NCI-H748 (cell line): Measurements from ENCODE around the gene TMEFF2.
"Not testable (repeated sequence)": the region's sequence is repeated elsewhere in the genome, so short reads cannot be mapped to it uniquely, and the experiment has no call there.

Experiments
- DNase-seq: peaks from one replicate; lab custom pipeline; 2025; ENCODE audit not compliant: unreplicated experiment; lab: John Stamatoyannopoulos, UW

TMEFF2 gene

DNA sequence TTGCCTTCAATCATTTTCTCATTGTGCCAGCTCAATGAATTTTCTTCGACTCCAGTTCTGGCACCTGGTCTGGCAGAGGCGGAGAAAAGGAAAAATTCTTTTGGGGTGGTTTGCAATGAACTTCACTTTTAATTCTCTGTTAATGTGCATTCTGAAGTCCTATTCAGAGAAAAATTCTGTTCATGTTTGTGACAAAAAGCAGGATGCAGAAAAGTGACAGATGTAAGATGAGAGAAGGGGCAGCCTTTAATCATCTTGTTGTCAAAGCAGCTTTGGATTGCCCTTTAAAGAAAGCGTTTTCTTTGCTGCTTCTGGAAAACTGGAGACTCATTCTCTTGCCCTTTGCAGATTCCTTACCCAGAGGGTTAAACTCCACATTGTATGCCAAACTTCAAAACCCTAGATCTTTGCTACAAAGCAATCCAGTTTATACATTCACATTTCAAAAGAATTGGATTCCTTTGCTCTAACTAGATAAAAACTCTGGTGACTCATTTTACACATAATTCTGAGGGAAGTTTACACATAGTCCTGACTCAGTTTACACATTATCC is 253.3 kb downstream of the TMEFF2 start:
- DNase-seq: no peak

DNA sequence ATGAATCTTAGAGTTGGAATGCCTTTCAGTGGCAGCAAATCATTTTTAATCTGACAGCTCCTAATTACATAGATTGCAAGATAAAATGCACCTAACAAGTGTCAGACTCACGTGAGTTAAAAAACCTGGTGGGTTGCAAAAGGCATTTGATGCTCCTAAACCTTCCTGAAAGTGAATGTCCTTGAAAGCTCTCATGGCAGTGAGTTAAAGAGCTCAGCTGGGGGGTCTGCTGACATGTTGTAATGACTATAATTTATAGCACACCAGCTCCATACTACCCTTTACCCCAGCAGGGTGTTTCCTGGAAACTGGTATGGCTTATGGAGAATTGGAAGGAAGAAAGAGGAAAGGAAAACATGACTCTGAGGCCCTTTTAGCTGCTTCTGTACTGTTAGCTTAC is 256.0 kb downstream of the TMEFF2 start:
- DNase-seq: peak; percentile 49

DNA sequence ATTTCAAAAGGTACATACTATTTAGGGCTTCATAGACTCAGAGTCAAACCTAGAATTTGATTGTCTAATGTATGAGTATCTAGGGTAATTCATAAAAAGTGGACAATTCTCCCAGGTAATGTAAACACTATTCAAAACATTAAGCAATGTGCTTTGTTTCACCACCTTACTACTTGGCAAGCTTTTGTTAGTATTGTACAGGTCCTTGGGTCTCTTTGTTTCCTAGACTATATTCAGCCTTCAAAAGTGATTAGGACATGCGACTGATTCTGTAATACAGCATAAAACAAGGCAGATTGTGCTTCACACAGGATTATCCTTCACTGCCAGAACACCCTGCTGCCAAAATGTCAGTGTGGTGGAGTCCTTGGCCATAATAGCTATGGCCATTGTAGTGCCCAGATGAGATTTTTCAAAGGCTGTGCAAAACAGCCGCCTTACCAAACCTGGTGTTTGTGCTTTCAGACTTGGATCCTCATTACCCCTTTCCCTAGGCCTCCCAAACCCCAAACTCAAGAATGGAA is 257.8 kb downstream of the TMEFF2 start:
- peak; percentile 40 for DNase-seq

DNA sequence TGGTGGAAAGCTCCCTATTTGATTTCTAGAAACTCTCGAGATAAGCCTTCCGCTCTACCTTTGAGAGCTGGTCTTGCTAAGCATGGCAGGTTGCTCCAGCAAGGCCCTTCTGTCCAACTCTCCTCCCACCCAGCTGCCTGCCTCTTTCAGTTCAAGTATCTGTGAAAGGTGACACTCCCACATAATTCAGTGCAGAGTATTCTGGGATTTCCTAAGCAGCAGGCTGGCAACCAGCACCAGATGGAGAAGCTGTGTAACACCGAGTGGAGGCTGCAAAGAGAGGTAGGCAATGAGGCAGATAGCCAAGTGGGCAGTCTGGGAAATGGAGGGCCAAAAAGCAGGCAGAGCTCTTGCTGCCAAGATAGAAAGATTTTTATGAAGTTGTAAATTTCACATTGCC is 259.5 kb downstream of the TMEFF2 start:
- DNase-seq: peak; percentile 85

DNA sequence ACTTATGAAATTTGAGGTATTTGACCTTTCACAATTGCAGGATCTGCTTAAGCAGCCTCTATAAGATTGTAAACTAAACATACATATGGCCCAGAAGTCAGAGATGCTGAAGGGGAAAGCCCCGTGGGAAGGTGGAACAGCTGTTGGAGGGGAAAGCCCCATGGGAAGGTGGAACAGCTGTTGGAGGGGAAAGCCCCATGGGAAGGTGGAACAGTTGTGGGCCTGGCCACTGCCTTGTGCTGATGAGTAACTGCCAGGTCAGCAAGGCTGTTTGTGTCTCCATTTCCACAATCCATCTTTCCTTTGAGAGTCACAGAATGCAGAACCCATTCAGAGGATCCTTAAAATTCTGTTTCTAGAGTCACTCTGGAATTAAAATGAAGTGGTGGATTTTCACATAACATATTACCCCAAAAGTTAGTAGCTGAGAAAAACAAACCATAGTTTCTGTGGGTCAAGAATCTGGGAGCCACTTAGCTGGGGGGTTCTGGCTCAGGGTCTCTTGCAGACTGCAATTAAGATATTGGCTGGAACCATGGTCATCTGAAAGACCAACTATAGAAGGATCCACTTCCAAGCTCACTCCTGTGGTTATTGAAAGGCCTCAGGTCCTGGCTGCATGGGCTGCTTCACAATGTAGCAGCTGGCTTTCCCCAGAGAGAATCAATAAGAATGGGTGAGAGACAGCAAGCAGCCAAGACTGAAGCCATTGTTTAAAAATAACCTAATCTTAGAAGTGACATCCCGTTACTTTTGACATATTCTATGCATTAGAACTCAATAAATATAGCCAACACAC is 261.2 kb downstream of the TMEFF2 start:
- no peak for DNase-seq

DNA sequence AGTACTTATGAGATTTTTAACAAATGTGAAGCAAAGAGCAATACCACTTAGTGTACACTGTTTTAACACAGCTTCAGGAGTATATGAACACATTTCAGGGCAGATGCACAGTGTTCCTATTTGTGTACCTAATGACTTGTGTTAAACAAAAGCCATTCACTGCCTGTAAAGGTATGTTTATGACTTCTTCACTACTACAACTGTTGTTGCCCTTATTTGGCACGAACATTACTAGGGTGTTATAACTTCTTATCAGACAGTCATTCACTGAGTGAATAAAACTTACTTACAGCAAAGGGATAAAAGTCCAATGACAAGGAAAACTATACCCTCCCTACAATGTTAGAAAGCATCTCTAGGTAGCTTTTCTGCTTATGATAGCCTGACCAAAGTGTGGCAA is 262.4 kb downstream of the TMEFF2 start:
- DNase-seq: no peak

DNA sequence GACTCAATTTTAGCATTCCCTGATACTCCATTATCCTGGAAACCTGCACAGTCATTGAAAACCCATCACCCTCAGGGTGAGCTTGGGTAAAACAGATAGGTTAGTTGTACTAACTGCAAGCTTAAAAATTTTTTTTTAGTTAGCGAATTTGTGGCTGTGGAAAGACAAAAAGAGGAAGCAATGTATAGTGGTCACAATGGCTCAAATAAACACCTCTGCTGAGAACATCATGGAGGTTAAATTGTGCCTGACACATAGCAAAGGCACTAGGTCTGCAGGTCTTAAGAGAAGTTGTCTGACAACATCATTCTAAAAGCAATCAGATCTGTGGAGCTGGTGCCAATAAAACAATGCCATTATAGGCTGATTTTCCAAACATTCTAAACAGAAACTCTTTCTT is 263.4 kb downstream of the TMEFF2 start:
- DNase-seq: no peak

DNA sequence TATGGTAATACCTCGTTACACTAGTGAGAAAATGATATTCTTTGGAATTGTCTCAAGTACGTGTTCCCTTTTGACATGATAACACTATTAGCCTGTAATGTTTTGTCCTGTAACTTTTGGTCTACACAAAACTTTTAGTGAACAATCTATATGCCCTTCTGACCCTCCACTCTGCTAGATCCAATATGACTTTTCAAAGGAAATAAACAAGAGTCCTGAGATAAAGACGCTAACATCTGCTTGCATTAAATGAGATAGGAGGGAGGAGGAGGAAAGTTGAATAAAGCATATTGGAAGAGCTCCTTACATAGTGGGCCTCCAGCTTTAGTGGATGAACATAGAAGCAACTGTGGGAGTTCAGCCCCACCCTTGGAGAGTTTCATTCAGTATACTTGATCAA is 264.5 kb downstream of the TMEFF2 start:
- no peak for DNase-seq

DNA sequence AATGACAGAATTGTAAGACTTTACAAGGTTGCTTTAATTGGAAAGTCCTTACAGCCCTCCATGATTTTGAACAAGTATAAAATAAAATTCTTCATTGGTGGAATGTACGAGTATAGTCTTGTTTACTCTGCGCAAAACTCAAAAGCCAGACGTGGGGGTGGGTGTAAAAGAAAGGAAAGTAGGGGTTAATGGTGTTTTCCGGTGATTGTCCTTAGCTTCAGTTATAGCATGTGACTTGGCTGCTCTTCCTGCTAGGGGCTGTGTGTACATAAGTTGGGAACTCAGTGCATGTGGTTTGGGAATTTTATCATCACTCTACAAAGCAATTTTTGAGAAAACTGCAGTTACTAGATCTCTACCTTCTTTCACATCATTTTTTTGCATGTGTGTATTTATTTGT is 265.4 kb downstream of the TMEFF2 start:
- DNase-seq: no peak

DNA sequence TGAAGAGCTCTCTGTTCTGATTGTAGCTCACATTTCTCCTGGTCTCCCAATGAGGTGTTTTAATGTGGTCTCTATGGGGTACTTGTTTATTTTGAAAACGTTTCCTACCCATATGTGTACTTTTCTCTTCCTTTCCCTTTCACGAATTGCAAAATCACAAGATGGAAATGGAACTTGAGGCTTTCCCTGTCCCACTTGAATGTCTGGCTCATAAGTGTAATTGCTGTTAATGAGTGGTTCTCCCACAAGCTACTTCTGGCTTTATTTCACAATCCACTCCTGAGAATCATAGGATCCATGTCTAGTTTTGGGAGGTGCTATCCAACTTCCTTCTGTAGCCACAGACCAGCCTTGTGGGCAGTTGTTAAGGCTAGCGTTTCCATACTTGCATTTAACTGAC is 266.7 kb downstream of the TMEFF2 start:
- DNase-seq: no peak

DNA sequence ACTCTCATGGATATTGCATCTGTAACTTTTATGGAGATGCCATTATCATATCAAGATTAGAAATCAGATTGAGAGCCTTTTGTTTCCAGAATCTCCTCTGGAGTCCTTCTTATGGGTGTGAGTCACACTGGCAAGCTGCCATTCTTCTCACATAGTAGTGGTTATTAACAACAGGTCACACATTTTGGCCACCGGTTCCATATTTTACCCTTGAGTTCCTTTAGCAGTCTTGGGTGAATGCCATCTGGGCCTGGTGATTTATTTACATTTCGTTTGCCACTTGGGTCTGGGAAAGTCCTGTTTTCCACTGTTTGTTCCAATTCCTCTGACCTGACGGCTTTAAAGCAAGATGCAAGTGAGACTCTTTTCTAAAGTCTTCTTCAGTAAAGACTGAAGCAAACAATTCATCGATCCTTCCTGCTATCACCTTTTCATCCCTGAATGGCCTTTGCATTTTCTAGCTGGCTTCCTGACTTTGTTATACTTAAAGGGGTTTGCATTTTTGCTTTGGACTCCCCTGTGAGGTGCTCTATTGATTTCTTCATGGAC is 267.3 kb downstream of the TMEFF2 start:
- no peak for DNase-seq

DNA sequence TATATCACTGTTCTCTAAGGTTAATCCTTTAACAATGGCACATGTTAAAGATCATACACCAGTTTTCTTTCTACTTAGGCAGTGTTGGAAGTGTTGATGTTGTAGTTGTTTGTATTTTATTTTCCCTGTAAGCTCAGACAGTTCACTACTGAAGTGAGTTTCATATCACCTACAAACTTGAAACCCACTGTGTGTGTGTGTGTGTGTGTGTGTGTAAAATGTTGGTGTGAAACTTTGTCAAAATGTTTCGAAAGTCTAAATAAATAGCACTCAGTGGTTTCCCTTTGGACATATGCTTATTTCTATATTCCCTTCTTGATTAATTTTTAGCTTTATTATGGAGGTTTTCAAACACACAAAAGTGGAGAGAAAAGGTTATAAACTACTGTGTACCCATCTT is 268.1 kb downstream of the TMEFF2 start:
- DNase-seq: no peak

DNA sequence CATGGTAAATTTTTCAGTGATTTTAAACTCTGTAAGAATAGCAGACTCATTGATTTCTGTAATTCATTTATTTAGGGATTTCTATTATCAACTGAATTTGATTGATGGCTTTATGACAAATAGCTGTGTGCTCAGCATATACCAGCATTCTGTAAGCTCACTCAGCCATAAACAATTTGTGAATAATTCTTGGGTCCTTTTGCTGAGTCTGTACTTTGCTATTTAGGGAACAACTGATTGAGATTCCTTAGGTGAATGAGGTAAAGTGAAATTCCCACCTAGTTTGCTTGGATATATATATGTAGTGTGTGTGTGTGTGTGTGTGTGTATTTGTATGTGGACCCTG is 271.1 kb downstream of the TMEFF2 start:
- DNase-seq: no peak

DNA sequence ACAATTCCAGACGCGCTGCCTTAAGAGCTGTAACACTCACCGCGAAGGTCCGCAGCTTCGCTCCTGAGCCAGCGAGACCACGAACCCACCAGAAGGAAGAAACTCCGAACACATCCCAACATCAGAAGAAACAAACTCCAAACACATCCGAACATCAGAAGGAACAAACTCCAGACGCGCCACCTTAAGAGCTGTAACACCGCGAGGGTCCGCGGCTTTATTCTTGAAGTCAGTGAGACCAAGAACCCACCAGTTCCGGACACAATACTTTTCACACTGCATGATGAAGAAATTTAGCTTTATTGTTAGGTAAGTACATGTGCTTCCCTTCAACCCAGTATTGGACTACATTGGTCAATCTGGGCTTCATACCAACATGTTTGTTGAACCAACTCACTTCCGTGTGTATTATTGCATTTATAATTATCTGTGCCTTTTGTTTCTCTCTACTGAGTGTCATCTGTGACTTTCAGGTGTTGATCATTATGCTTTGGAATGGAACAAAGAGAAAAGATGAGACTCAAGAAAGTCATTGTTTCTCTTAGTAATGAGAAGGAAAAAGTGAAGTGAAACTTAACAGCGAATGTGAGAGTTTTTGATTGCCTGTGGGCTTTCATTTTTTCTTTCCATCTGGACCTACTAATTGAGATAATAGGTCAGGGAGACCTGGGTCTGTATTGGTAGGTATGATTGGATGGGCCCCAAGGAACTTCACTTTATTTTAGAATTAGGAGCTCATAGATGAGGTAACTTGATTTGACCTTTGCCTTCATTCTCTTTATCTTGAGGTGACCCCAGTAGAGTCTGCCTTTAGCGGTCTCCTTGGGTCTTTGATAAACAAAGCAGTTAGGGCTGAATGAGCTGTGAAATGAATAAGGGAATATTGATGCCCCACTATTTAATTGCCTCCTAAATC is 271.7 kb downstream of the TMEFF2 start:
- DNase-seq: no peak

DNA sequence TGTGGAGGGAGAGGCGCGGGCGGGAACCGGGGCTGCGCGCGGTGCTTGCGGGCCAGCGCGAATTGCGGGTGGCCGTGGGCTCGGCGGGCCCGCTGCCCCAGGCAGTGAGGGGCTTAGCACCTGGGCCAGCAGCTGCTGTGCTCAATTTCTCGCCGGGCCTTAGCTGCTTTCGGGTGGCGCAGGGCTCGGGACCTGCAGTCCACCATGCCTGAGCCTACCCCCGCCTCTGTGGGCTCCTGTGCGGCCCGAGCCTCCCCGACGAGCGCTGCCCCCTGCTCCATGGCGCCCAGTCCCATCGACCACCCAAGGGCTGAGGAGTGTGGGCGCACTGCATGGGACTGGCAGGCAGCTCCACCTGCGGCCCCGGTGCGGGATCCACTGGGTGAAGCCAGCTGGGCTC is 273.1 kb downstream of the TMEFF2 start:
- not testable (repeated sequence) for DNase-seq

DNA sequence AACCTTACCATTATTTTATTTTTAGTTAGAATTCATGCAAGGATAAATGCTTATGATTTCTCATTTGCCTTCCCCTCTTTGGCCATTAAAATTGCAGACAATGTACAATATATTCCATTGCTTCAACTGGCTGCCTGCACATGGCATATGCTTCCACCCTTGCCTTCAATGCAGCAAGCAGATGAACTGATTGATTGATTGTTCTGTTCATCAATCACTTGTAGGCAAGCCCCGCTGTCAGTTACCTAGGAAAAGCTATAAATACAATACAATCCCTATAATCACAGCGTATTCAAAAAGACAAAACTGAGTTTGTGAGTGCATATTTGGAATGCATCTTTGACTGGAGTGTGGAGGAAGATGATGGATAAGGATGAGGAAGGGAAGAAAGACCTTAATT is 274.2 kb downstream of the TMEFF2 start:
- DNase-seq: no peak

DNA sequence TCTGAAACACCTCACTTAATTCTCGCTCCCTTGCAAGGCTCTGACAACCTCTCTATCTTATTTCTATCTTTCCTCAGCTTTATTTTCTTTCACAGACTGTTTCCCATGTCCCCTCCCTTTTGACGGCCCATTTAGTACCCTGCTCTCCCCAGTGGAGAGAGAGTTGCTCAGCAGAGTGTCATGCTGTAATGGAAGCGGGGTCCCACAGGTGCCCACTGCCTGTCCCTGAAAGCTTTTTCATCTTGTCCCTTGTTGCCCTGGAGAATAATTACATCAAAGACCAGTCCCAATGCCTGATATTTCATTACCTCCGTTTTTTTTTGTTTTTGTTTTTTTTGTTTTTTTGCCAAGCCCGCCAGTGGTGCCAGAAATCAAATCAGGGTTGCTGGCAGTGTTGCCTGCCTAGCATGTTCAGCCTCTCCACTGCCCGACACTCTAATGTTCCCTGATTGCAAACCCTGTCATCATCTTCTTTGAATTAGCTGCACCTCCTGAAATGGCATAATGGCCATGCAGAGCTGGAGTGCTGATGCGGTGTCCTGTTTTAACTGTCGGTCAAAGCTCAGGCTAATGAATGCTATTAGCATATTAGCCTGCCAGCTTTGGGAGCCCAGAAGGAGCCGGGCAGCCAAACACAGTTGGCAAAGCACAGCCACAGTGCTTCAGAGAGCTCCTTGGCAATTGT is 276.6 kb downstream of the TMEFF2 start:
- DNase-seq: peak; percentile 30

DNA sequence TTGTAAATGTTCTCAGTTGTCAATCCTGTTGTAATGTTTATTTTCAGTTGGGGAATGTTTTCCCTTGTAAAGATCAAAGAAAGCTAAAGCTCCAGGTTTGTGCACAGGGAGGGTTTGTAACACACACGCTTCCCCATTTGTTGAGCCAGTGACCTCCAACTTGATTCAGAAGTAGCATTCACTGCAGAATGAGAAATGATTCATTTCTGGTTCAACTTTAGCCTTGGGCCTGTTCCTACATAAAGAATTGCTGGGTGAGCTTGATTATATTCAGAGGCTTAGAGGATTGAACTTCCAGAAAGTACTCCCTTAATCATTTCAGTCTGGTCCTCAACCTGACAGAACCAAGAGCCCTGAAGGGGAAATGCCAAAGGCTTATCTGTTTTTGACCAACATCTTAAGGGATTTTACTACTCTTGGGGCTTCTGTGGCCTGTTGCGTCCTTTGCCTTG is 277.3 kb downstream of the TMEFF2 start:
- DNase-seq: no peak

DNA sequence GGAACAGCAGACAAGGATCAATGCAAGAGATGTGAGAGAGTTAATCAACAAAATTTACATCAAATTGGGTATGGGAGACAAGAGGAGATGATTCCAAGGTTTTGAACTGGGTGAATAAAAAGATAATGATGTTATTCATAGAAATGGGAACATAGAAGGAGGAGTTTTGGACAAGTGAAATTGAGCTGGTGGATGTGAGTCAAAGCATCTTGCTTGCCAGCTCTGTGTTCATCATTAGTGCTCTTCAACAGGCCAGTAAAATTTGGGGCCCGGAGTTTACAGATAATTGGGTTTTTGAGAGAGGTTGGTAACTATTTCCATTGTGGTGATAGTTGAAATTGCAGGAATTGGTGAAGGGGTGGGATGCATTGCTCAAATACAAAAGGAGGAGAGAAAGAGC is 277.9 kb downstream of the TMEFF2 start:
- no peak for DNase-seq

DNA sequence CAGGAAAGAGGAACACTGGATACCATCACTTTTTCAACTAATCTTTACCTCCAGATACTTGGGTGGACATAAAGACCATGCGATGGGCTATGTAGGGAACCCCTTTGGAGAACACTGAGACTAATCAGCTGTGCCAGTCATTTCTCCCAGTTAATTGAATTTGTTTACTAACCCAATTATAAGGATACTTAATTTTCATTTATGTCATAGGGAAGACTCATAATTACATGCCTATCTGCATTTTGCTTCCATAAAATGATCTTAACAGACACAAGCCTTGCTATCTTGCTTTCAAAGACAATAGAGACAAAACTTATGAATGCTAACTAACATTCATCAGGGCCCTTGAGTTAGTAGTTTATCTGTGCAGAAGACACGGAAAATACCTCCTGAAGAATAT is 279.0 kb downstream of the TMEFF2 start:
- no peak for DNase-seq

DNA sequence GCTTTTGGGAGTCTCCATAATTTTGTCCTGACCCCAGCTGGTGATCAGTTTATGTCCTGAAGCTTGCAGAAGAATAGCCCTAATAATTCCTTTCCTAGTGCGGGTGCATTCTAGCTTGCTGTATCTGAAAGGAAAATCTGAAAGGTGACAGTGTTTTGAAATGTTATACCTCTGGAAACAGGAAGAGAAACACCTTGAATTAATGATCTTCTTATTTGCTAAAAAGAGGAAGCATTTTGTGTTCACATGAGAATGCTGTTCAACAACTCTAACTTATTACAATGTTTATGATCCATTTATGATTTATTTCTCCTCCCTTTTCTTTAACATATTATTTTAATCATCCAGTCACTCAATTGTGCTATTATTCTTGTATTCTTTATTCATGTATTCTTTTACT is 280.9 kb downstream of the TMEFF2 start:
- no peak for DNase-seq
